ENCODE results near the gene STK4. TPM values are rescaled to one million over a fixed set of nuclear protein-coding genes. Genes with fewer than 3 reads are reported as not detected.

The STK4 gene
- polyA plus RNA-seq, result 10 to 100 TPM in 1 of 4 donors, 1 to 10 TPM in 3; 6.9 to 15.8 (median 8.9) TPM
- long read RNA-seq, donor 1, full-length matches to known transcripts, result 1 of 1 reads
- long read RNA-seq, donor 1, partial matches to known transcripts, result 0 of 1 reads
- long read RNA-seq, donor 1, other reads (novel, unspliced or antisense), result 0 of 1 reads
- long read RNA-seq, donor 2, result 0 reads
- long read RNA-seq, donor 3, result 0 reads
- long read RNA-seq, donor 4, result 0 reads
- long read RNA-seq, donor 5, full-length matches to known transcripts, result 2 of 2 reads
- long read RNA-seq, donor 5, partial matches to known transcripts, result 0 of 2 reads
- long read RNA-seq, donor 5, other reads (novel, unspliced or antisense), result 0 of 2 reads
- long read RNA-seq, donor 6, full-length matches to known transcripts, result 1 of 41 reads
- long read RNA-seq, donor 6, partial matches to known transcripts, result 40 of 41 reads
- long read RNA-seq, donor 6, other reads (novel, unspliced or antisense), result 0 of 41 reads
- long read RNA-seq, donor 7, result 0 reads
- long read RNA-seq, donor 8, partial matches to known transcripts, result 0 of 1 reads
- long read RNA-seq, donor 8, other reads (novel, unspliced or antisense), result 0 of 1 reads
- long read RNA-seq, donor 9, full-length matches to known transcripts, result 1 of 1 reads
- long read RNA-seq, donor 9, partial matches to known transcripts, result 0 of 1 reads
- long read RNA-seq, donor 9, other reads (novel, unspliced or antisense), result 0 of 1 reads
- long read RNA-seq, donor 10, full-length matches to known transcripts, result 3 of 3 reads
- long read RNA-seq, donor 10, partial matches to known transcripts, result 0 of 3 reads
- long read RNA-seq, donor 10, other reads (novel, unspliced or antisense), result 0 of 3 reads

- peak; percentile 96 to 98 for DNase-seq
- no peak for FAIRE-seq
- no peaks in the 10 kb centered on the region for H3K36me3 ChIP-seq (ENCODE audit: control insufficient read depth in 3 of 3, insufficient read depth in 2 of 3, low read depth in 1 of 3, low read length in 3 of 3)
- H3K4me1 ChIP-seq (ENCODE audit: control insufficient read depth in 3 of 3, insufficient read depth in 2 of 3, low read depth in 1 of 3, low read length in 2 of 3), result peaks cover 1 to 11% (median 8%) of the 10 kb centered on the region in 3 donors
- 0 to 1% (median 1%) methylated on average over 62 to 68 of the region's 68 CpGs for WGBS, 3 donors
- H3K4me3 ChIP-seq (ENCODE audit: low read depth in 1 of 3, low read length in 3 of 3), result peak within 1 kb of the TSS; percentile 82 to 98 (median 97)
- peak within 1 kb of the TSS; percentile 89 to 98 (median 91) for H3K27ac ChIP-seq (ENCODE audit: low read depth in 1 of 3, low read length in 2 of 3)
- H3K27me3 ChIP-seq (ENCODE audit: control insufficient read depth in 3 of 3, insufficient read depth in 3 of 3, low read length in 3 of 3), result no peaks in the 10 kb centered on the region
- no peaks in the 10 kb centered on the region for H3K9me3 ChIP-seq (ENCODE audit: control insufficient read depth in 2 of 2, insufficient read depth in 1 of 2, low read depth in 1 of 2, low read length in 1 of 2)
Observed at GRCh38 chr20:44966030-44966961, at the start of gene STK4. STK4 (plus strand) TSS chr20:44966512; CDS start chr20:44966569, 57 bp downstream.

GRCh38 chr20:44916586-44916985 lies 49.7 kb upstream of the STK4 start:
- H3K4me3 ChIP-seq (ENCODE audit: low read depth in 1 of 3, low read length in 3 of 3), result no peak overlapping the region
- peaks cover 0 to 2% of the 10 kb centered on the region in 2 donors for H3K9me3 ChIP-seq (ENCODE audit: control insufficient read depth in 2 of 2, insufficient read depth in 1 of 2, low read depth in 1 of 2, low read length in 1 of 2)
- WGBS, 3 donors, result 95 to 97% (median 96%) methylated on average over 12 of the region's 12 CpGs
- no peak overlapping the region for H3K27ac ChIP-seq (ENCODE audit: low read depth in 1 of 3, low read length in 2 of 3)
- H3K36me3 ChIP-seq (ENCODE audit: control insufficient read depth in 3 of 3, insufficient read depth in 2 of 3, low read depth in 1 of 3, low read length in 3 of 3), result peaks cover 0 to 17% (median 2%) of the 10 kb centered on the region in 3 donors
- H3K4me1 ChIP-seq (ENCODE audit: control insufficient read depth in 3 of 3, insufficient read depth in 2 of 3, low read depth in 1 of 3, low read length in 2 of 3), result no peaks in the 10 kb centered on the region
- FAIRE-seq (no peak), DNase-seq (no peak)
- H3K27me3 ChIP-seq (ENCODE audit: control insufficient read depth in 3 of 3, insufficient read depth in 3 of 3, low read length in 3 of 3), result no peaks in the 10 kb centered on the region

- peaks cover 0 to 2% of the 10 kb centered on the region in 2 donors for H3K9me3 ChIP-seq (ENCODE audit: control insufficient read depth in 2 of 2, insufficient read depth in 1 of 2, low read depth in 1 of 2, low read length in 1 of 2)
- FAIRE-seq (no peak), DNase-seq (no peak)
- H3K27me3 ChIP-seq (ENCODE audit: control insufficient read depth in 3 of 3, insufficient read depth in 3 of 3, low read length in 3 of 3), result no peaks in the 10 kb centered on the region
- H3K4me3 ChIP-seq (ENCODE audit: low read depth in 1 of 3, low read length in 3 of 3), result no peak overlapping the region
- H3K4me1 ChIP-seq (ENCODE audit: control insufficient read depth in 3 of 3, insufficient read depth in 2 of 3, low read depth in 1 of 3, low read length in 2 of 3), result no peaks in the 10 kb centered on the region
- no peak overlapping the region for H3K27ac ChIP-seq (ENCODE audit: low read depth in 1 of 3, low read length in 2 of 3)
- WGBS, 3 donors, result 94 to 99% (median 97%) methylated on average over 2 of the region's 2 CpGs
- H3K36me3 ChIP-seq (ENCODE audit: control insufficient read depth in 3 of 3, insufficient read depth in 2 of 3, low read depth in 1 of 3, low read length in 3 of 3), result peaks cover 0 to 22% (median 2%) of the 10 kb centered on the region in 3 donors
Observed at GRCh38 chr20:44917399-44917798, 48.9 kb upstream of the STK4 start.

- no peak for FAIRE-seq
- 97 to 100% (median 98%) methylated on average over 3 of the region's 3 CpGs for WGBS, 3 donors
- Histone ChIP-seq H3K27ac (ENCODE audit: low read depth in 1 of 3, low read length in 2 of 3) (no peak overlapping the region), H3K4me1 (ENCODE audit: control insufficient read depth in 3 of 3, insufficient read depth in 2 of 3, low read depth in 1 of 3, low read length in 2 of 3) (no peaks in the 10 kb centered on the region), H3K9me3 (ENCODE audit: control insufficient read depth in 2 of 2, insufficient read depth in 1 of 2, low read depth in 1 of 2, low read length in 1 of 2) (no peaks in the 10 kb centered on the region), H3K4me3 (ENCODE audit: low read depth in 1 of 3, low read length in 3 of 3) (no peak overlapping the region), H3K27me3 (ENCODE audit: control insufficient read depth in 3 of 3, insufficient read depth in 3 of 3, low read length in 3 of 3) (no peaks in the 10 kb centered on the region), H3K36me3 (ENCODE audit: control insufficient read depth in 3 of 3, insufficient read depth in 2 of 3, low read depth in 1 of 3, low read length in 3 of 3) (peaks cover 0 to 18% (median 2%) of the 10 kb centered on the region in 3 donors)
- no peak for DNase-seq
Observed at GRCh38 chr20:44918342-44918741, 48.0 kb upstream of the STK4 start.

GRCh38 chr20:44918761-44919160 lies 47.6 kb upstream of the STK4 start:
- no peaks in the 10 kb centered on the region for H3K4me1 ChIP-seq (ENCODE audit: control insufficient read depth in 3 of 3, insufficient read depth in 2 of 3, low read depth in 1 of 3, low read length in 2 of 3)
- 96 to 99% (median 96%) methylated on average over 10 of the region's 10 CpGs for WGBS, 3 donors
- no peak for DNase-seq
- no peak for FAIRE-seq
- peaks cover 0 to 20% (median 2%) of the 10 kb centered on the region in 3 donors for H3K36me3 ChIP-seq (ENCODE audit: control insufficient read depth in 3 of 3, insufficient read depth in 2 of 3, low read depth in 1 of 3, low read length in 3 of 3)
- H3K4me3 ChIP-seq (ENCODE audit: low read depth in 1 of 3, low read length in 3 of 3), result no peak overlapping the region
- no peak overlapping the region for H3K27ac ChIP-seq (ENCODE audit: low read depth in 1 of 3, low read length in 2 of 3)
- H3K9me3 ChIP-seq (ENCODE audit: control insufficient read depth in 2 of 2, insufficient read depth in 1 of 2, low read depth in 1 of 2, low read length in 1 of 2), result no peaks in the 10 kb centered on the region
- no peaks in the 10 kb centered on the region for H3K27me3 ChIP-seq (ENCODE audit: control insufficient read depth in 3 of 3, insufficient read depth in 3 of 3, low read length in 3 of 3)

- WGBS, 3 donors, result 95 to 98% (median 97%) methylated on average over 14 of the region's 14 CpGs
- Histone ChIP-seq H3K4me3 (ENCODE audit: low read depth in 1 of 3, low read length in 3 of 3) (no peak overlapping the region), H3K27ac (ENCODE audit: low read depth in 1 of 3, low read length in 2 of 3) (no peak overlapping the region), H3K36me3 (ENCODE audit: control insufficient read depth in 3 of 3, insufficient read depth in 2 of 3, low read depth in 1 of 3, low read length in 3 of 3) (peaks cover 0 to 28% (median 2%) of the 10 kb centered on the region in 3 donors), H3K4me1 (ENCODE audit: control insufficient read depth in 3 of 3, insufficient read depth in 2 of 3, low read depth in 1 of 3, low read length in 2 of 3) (no peaks in the 10 kb centered on the region), H3K27me3 (ENCODE audit: control insufficient read depth in 3 of 3, insufficient read depth in 3 of 3, low read length in 3 of 3) (no peaks in the 10 kb centered on the region), H3K9me3 (ENCODE audit: control insufficient read depth in 2 of 2, insufficient read depth in 1 of 2, low read depth in 1 of 2, low read length in 1 of 2) (no peaks in the 10 kb centered on the region)
- DNase-seq (no peak), FAIRE-seq (no peak)
Observed at GRCh38 chr20:44921447-44921846, 44.9 kb upstream of the STK4 start.

- Histone ChIP-seq H3K9me3 (ENCODE audit: control insufficient read depth in 2 of 2, insufficient read depth in 1 of 2, low read depth in 1 of 2, low read length in 1 of 2) (no peaks in the 10 kb centered on the region), H3K27me3 (ENCODE audit: control insufficient read depth in 3 of 3, insufficient read depth in 3 of 3, low read length in 3 of 3) (no peaks in the 10 kb centered on the region), H3K4me1 (ENCODE audit: control insufficient read depth in 3 of 3, insufficient read depth in 2 of 3, low read depth in 1 of 3, low read length in 2 of 3) (no peaks in the 10 kb centered on the region), H3K4me3 (ENCODE audit: low read depth in 1 of 3, low read length in 3 of 3) (no peak overlapping the region), H3K27ac (ENCODE audit: low read depth in 1 of 3, low read length in 2 of 3) (no peak overlapping the region), H3K36me3 (ENCODE audit: control insufficient read depth in 3 of 3, insufficient read depth in 2 of 3, low read depth in 1 of 3, low read length in 3 of 3) (peaks cover 0 to 24% (median 0%) of the 10 kb centered on the region in 3 donors)
- 81 to 87% (median 84%) methylated on average over 4 of the region's 4 CpGs for WGBS, 3 donors
- no peak for FAIRE-seq
- no peak for DNase-seq
Observed at GRCh38 chr20:44924541-44924940, 41.8 kb upstream of the STK4 start.

Data from small intestine (tissue), 16 donors.